K562 (cell line): ENCODE measurements around the gene SPAG7. TPM values are rescaled to one million over a fixed set of nuclear protein-coding genes. Genes with fewer than 3 reads are reported as not detected.

Experiments
- ATAC-seq: fragments of 200-7000 bp; cut with Tn5 transposase; 3 replicates; pipeline ENCODE4 v1.9.1; 2020; ENCODE audit warnings: moderate library complexity
- BruUV-seq: library from RNA; stranded (reverse); fragments of 400-500 nt; replicated peaks from 2 replicates; lab custom pipeline; 2021; lab: Mats Ljungman, UMichigan
- CTCF ChIA-PET: fragments of 300-600 bp; formaldehyde crosslinking; extraction: SDS; loops from one replicate; lab custom pipeline; 2021; ENCODE audit warnings: low intra/inter-chr PET ratio; lab: Yijun Ruan, JAX
- POLR2A ChIA-PET: fragments of 300-600, 350-650 bp; sonication (Branson Sonifier 250); formaldehyde crosslinking; extraction: SDS; loops from one replicate; lab custom pipeline; 2021; ENCODE audit warnings: antibody characterized with exemption, inconsistent platforms; lab: Yijun Ruan, JAX
- DNase-seq, 4 experiments: peaks; one replicate each; pipeline versions ENCODE4 v3.0.0 to v3.0.0-alpha.2; 2011 to 2018; ENCODE audit warnings: low spot score in 3 of 4, mixed read lengths in 3 of 4; ENCODE audit errors: extremely low read depth in 1 of 4
- FAIRE-seq: peaks from 2 replicates; lab custom pipeline; 2011; peaks lifted over from hg19 to GRCh38; lab: Jason Lieb, UNC
- H2AFZ ChIP-seq: 2 replicates; pipeline ENCODE4 v1.6.0; 2011; ENCODE audit warnings: low read depth, low read length, control low read depth, inconsistent platforms
- H3K27ac ChIP-seq: fragments of 200-600 bp; 3 replicates; pipeline ENCODE4 v1.8.0; 2011; ENCODE audit warnings: low read depth, mild to moderate bottlenecking, control low read depth, inconsistent platforms, low read length, moderate library complexity, mixed read lengths; ENCODE audit errors: extremely low read depth
- H3K27me3 ChIP-seq, 2 experiments: fragments of 300-600 bp in 1 of 2; 2 replicates in 1 of 2; 3 replicates in 1 of 2; pipeline versions ENCODE4 v1.6.0 to v1.8.0; 2011; ENCODE audit warnings: inconsistent platforms in 2 of 2, low read length in 2 of 2, mild to moderate bottlenecking in 1 of 2, mixed read lengths in 1 of 2, moderate library complexity in 1 of 2; ENCODE audit not compliant: control insufficient read depth in 2 of 2, insufficient read depth in 2 of 2
- H3K36me3 ChIP-seq: fragments of 300-600 bp; 3 replicates; pipeline ENCODE4 v1.8.0; 2011; ENCODE audit warnings: mild to moderate bottlenecking, low read length, inconsistent platforms; ENCODE audit not compliant: control insufficient read depth, insufficient read depth
- H3K4me1 ChIP-seq, 2 experiments: fragments of 200-600 bp in 1 of 2; replicated peaks in 1 of 2; 2 replicates in 1 of 2; 3 replicates in 1 of 2; pipeline versions ENCODE4 v1.5.1 to v1.8.0; 2011; ENCODE audit warnings: inconsistent platforms in 2 of 2, low read length in 2 of 2, mild to moderate bottlenecking in 1 of 2, mixed read lengths in 1 of 2, moderate library complexity in 1 of 2; ENCODE audit not compliant: control insufficient read depth in 2 of 2, insufficient read depth in 2 of 2
- H3K4me2 ChIP-seq: 2 replicates; pipeline ENCODE4 v1.6.1; 2011; ENCODE audit warnings: low read length, control low read depth, inconsistent platforms, mixed read lengths; ENCODE audit not compliant: insufficient read depth
- H3K4me3 ChIP-seq: fragments of 200-600 bp; sonication (generic), shearing (Covaris generic); 2 replicates; pipeline ENCODE4 v1.5.1; 2016; ENCODE audit warnings: control low read depth, inconsistent platforms
- H3K79me2 ChIP-seq: fragments of 200-600 bp; 3 replicates; pipeline ENCODE4 v1.8.0; 2011; ENCODE audit warnings: low read length, inconsistent platforms; ENCODE audit not compliant: control insufficient read depth, insufficient read depth
- H3K9ac ChIP-seq, 2 experiments: 2 replicates each; pipeline versions ENCODE4 v1.6.0 to v1.6.1; 2011; ENCODE audit warnings: low read depth in 2 of 2, low read length in 2 of 2, control low read depth in 1 of 2, inconsistent platforms in 1 of 2, mild to moderate bottlenecking in 1 of 2, mixed read lengths in 1 of 2; ENCODE audit not compliant: insufficient read depth in 1 of 2
- H3K9me1 ChIP-seq: one replicate; pipeline ENCODE4 v1.6.0; 2011; ENCODE audit warnings: inconsistent platforms, mild to moderate bottlenecking, low read length, moderate library complexity; ENCODE audit not compliant: control insufficient read depth, insufficient read depth
- H3K9me3 ChIP-seq: replicated peaks from 2 replicates; pipeline ENCODE4 v1.5.1; 2011; ENCODE audit warnings: low read depth, low read length, inconsistent platforms; ENCODE audit not compliant: control insufficient read depth, insufficient read depth
- H4K20me1 ChIP-seq: replicated peaks from 2 replicates; pipeline ENCODE4 v1.6.1; 2011; ENCODE audit warnings: low read length, inconsistent platforms, mixed read lengths; ENCODE audit not compliant: control insufficient read depth, insufficient read depth
- ARID1B ChIP-seq: fragments of 450-650 bp; IDR thresholded peaks from 2 replicates; pipeline ENCODE4 v1.6.1; 2016; ENCODE audit warnings: antibody characterized with exemption, mild to moderate bottlenecking, inconsistent platforms
- CEBPB ChIP-seq: fragments of 450-650 bp; IDR thresholded peaks from 2 replicates; pipeline ENCODE4 v1.6.1; 2016; ENCODE audit warnings: missing genetic modification characterization, missing compliant biosample characterization
- GABPA ChIP-seq: fragments of 200-800 bp; sonication (Bioruptor generic); conservative IDR thresholded peaks from 2 replicates; pipeline ENCODE4 v1.6.1; 2016; ENCODE audit warnings: low read depth, missing genetic modification characterization, missing compliant biosample characterization
- GATAD2B ChIP-seq: fragments of 450-650 bp; IDR thresholded peaks from 2 replicates; pipeline ENCODE4 v1.6.1; 2017; ENCODE audit warnings: mild to moderate bottlenecking, borderline replicate concordance
- MAZ ChIP-seq, 2 experiments: fragments of 450-650 bp in 1 of 2; sonication (generic) in 1 of 2; formaldehyde crosslinking; IDR thresholded peaks in 1 of 2; conservative IDR thresholded peaks in 1 of 2; 2 replicates each; pipeline versions ENCODE4 v1.4.0 to v1.5.0; 2020; ENCODE audit warnings: mild to moderate bottlenecking in 1 of 2, missing genetic modification reagents in 1 of 2
- MTA1 ChIP-seq: fragments of 450-650 bp; IDR thresholded peaks from 2 replicates; pipeline ENCODE4 v1.6.1; 2017; ENCODE audit warnings: borderline replicate concordance
- PHF8 ChIP-seq: fragments of 200-600 bp; sonication (generic); IDR thresholded peaks from 2 replicates; pipeline ENCODE4 v1.6.1; 2012; ENCODE audit warnings: mixed run types, mild to moderate bottlenecking, inconsistent platforms, low read length, moderate library complexity, borderline replicate concordance
- POLR2G ChIP-seq: fragments of 200-400 bp; formaldehyde crosslinking; IDR thresholded peaks from 2 replicates; pipeline ENCODE4 v1.6.1; 2017; ENCODE audit warnings: low read depth, mild to moderate bottlenecking, antibody characterized with exemption, low read length, moderate library complexity
- RBFOX2 ChIP-seq: fragments of 200-400 bp; formaldehyde crosslinking; IDR thresholded peaks from 2 replicates; pipeline ENCODE4 v1.6.1; 2017; ENCODE audit warnings: low read depth, mild to moderate bottlenecking, low read length, moderate library complexity
- SRSF1 ChIP-seq: fragments of 200-400 bp; formaldehyde crosslinking; IDR thresholded peaks from 2 replicates; pipeline ENCODE4 v1.6.1; 2017; ENCODE audit warnings: mild to moderate bottlenecking, low read depth, low read length, moderate library complexity
- WGBS: fragments of 100-300 bp; shearing (Covaris generic); methylation state at CpG from one replicate; pipeline ENCODE4 v1.1.6; 2016; ENCODE audit warnings: low coverage, mixed read lengths; ENCODE audit not compliant: insufficient coverage; ENCODE audit errors: missing lambda C conversion rate; 5-methylcytosine and 5-hydroxymethylcytosine counted together
- in situ Hi-C: fragments of 300-500 bp; cut with MboI; formaldehyde crosslinking; loops from 4 replicates; pipeline ENCODE4 v1.15.0; 2018; ENCODE audit warnings: inconsistent platforms, mixed read lengths
- intact Hi-C: fragments of 100-400 bp; cut with micrococcal nuclease; formaldehyde crosslinking; loops from 2 replicates; pipeline ENCODE4 v1.14.2; 2022
- polyA plus RNA-seq, 8 experiments: library from polyadenylated mRNA; depleted of rRNA in 4 of 8; stranded (reverse) in 5 of 8; unstranded in 3 of 8; fragments of >200 nt; fragmentation: Nextera tagmentation in 2 of 8; fragmentation: Illumina TruSeq in 1 of 8; extraction: Ambion mirVana in 2 of 8; extraction: Trizol in 1 of 8; gene quantifications; 2 replicates each; pipeline versions ENCODE4 v1.2.1 to v1.2.3, GENCODE V29; 2011 to 2014; ENCODE audit warnings: inconsistent platforms in 1 of 8, missing spikeins in 1 of 8
- total RNA-seq, 7 experiments: library from RNA; depleted of rRNA in 6 of 7; stranded (reverse); fragments of >200 nt in 6 of 7; fragmentation: Illumina TruSeq in 2 of 7; extraction: Trizol in 2 of 7; gene quantifications; 2 replicates each; pipeline versions ENCODE4 v1.2.1 to v1.2.3, GENCODE V29; 2011 to 2021; ENCODE audit warnings: low replicate concordance in 1 of 7
- TF ChIP-seq, protein P1 (sequence below), 2 experiments: IDR thresholded peaks; 2 replicates each; pipeline ENCODE4 v1.6.1; 2011; ENCODE audit warnings: borderline replicate concordance in 1 of 2, control low read depth in 1 of 2, low read depth in 1 of 2, low read length in 1 of 2, mild to moderate bottlenecking in 1 of 2, mixed read lengths in 1 of 2, moderate library complexity in 1 of 2; ENCODE audit not compliant: insufficient read depth in 1 of 2, insufficient read length in 1 of 2, poor library complexity in 1 of 2, severe bottlenecking in 1 of 2; ENCODE audit errors: extremely low read depth in 1 of 2
- TF ChIP-seq, protein P2 (sequence below), 2 experiments: IDR thresholded peaks; 2 replicates each; pipeline ENCODE4 v1.6.1; 2012; ENCODE audit warnings: improper control_type of control experiment in 2 of 2, low read depth in 2 of 2, low read length in 2 of 2, borderline replicate concordance in 1 of 2
- TF ChIP-seq, protein P3 (sequence below): fragments of 450-650 bp; formaldehyde crosslinking; IDR thresholded peaks from 2 replicates; pipeline ENCODE4 v1.4.0; 2020; ENCODE audit warnings: mild to moderate bottlenecking, moderate library complexity

SPAG7 gene
- total and polyA plus RNA-seq, 9 of the 15 experiments (the other 6 are each of a cell fraction or from before 2014, with no cell fraction given) = 5.6 to 53.5 (median 36.3) TPM

DNA sequence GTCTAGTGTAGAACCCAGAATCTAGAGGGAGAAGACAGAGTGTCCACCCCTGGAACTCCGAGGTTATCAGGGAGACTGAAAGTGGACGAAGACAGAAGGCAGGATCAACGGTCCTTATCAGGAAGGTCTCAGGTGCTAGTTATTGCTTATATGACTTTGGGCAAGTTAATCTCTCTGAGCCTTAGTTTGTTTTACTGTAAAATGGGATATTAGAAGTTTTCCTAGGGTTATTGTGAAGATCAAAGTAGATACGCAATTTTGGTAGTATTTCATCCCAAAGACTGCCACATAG, 26.4 kb downstream of the SPAG7 start (continued):
- TF ChIP-seq ARID1B = peak; percentile 12; the same call in 1 of the 2 replicates
- no peak for TF ChIP-seq GATAD2B
- TF ChIP-seq, all 486 proteins: peak for 8

DNA sequence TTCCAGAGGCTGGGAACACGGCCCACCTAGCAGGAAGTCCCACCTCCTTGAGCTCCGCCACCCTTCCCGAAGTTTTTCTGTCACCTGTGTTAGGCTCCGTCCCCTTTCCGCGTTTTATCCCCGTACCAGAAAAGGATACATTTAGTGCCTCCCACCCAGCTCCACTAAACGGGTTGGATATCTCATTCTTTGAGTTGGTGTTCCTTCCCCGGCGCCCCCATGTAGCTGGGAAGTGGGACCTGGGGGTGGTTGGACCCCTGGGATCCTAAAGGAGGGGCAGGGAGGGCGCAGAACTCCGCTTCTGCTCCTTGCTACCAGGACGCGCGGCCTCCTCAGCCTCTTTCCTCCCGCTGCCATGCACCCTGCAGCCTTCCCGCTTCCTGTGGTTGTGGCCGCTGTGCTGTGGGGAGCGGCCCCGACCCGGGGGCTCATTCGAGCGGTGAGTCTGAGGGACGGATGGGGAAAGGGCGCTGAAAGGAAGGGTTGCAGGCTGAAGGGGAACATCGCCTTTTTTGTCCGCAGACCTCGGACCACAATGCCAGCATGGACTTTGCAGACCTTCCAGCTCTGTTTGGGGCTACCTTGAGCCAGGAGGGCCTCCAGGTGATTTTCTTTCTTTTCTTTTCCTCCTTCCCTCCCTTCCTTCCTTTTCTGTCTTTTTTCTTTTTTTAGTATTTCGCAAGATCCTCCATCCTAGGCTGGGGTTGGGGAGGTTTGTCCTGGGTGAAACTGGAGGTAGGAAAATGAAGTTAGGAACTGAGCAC, 26.9 kb downstream of the SPAG7 start:
- peaks cover 26 to 30% of the 10 kb centered on the region in 2 experiments; a peak in 4 of 5 replicates for H3K4me1 ChIP-seq
- TSS peak; percentile 79 for BruUV-seq
- H3K27me3 ChIP-seq = no peaks in the 10 kb centered on the region
- H3K27ac ChIP-seq = peak overlapping the region; percentile 90
- FAIRE-seq (no peak), ATAC-seq (peak; percentile 35), DNase-seq (peak; percentile 55 to 81 (median 64))
- peak overlapping the region; percentile 96 for H3K4me2 ChIP-seq
- POLR2A ChIA-PET = interaction anchor here (0.6 to 1.6 kb wide), 11 partner anchors 9 to 161 kb away, joined by 3 to 20 read pairs (median 4); partner anchors contain the start of genes ENO3, PFN1 and SPAG7
- H3K36me3 ChIP-seq = peaks cover 70% of the 10 kb centered on the region
- in situ Hi-C loops (no loop called here), intact Hi-C loops (no loop called here)
- H4K20me1 ChIP-seq = peaks cover 8% of the 10 kb centered on the region; the same call in 1 of the 2 replicates
- H3K9me3 ChIP-seq = no peaks in the 10 kb centered on the region
- H3K4me3 ChIP-seq = peak overlapping the region; percentile 96
- peak overlapping the region; percentile 95 to 98 for H3K9ac ChIP-seq
- H3K79me2 ChIP-seq = peaks cover 71% of the 10 kb centered on the region
- WGBS = 1% methylated on average over 21 of the region's 29 CpGs
- no peaks in the 10 kb centered on the region for H3K9me1 ChIP-seq
- H2AFZ ChIP-seq = peak overlapping the region; percentile 89
- CTCF ChIA-PET = interaction anchor here (0.6 kb wide), 1 partner anchor 47 kb away, joined by 3 read pairs; the partner anchor contains the start of gene CAMTA2
- TF ChIP-seq, protein P1, sequence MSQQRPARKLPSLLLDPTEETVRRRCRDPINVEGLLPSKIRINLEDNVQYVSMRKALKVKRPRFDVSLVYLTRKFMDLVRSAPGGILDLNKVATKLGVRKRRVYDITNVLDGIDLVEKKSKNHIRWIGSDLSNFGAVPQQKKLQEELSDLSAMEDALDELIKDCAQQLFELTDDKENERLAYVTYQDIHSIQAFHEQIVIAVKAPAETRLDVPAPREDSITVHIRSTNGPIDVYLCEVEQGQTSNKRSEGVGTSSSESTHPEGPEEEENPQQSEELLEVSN (IDR thresholded peaks at IDR 0.05; ENCODE audit: borderline replicate concordance in 1 of 2, extremely low read depth in 1 of 2, insufficient read depth in 1 of 2, insufficient read length in 1 of 2, low read depth in 1 of 2, low read length in 1 of 2, poor library complexity in 1 of 2, severe bottlenecking in 1 of 2) = peak in 1 of 2 experiments; percentile 10
- TF ChIP-seq, protein P2, sequence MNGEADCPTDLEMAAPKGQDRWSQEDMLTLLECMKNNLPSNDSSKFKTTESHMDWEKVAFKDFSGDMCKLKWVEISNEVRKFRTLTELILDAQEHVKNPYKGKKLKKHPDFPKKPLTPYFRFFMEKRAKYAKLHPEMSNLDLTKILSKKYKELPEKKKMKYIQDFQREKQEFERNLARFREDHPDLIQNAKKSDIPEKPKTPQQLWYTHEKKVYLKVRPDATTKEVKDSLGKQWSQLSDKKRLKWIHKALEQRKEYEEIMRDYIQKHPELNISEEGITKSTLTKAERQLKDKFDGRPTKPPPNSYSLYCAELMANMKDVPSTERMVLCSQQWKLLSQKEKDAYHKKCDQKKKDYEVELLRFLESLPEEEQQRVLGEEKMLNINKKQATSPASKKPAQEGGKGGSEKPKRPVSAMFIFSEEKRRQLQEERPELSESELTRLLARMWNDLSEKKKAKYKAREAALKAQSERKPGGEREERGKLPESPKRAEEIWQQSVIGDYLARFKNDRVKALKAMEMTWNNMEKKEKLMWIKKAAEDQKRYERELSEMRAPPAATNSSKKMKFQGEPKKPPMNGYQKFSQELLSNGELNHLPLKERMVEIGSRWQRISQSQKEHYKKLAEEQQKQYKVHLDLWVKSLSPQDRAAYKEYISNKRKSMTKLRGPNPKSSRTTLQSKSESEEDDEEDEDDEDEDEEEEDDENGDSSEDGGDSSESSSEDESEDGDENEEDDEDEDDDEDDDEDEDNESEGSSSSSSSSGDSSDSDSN (IDR thresholded peaks at IDR 0.05; ENCODE audit: borderline replicate concordance in 1 of 2, low read depth in 2 of 2, low read length in 2 of 2) = 0 out of 4 replicates have a peak, but pooled peaks of 1 of the 2 experiments have one; percentile 42
- TF ChIP-seq RBFOX2 (0 out of 2 replicates have a peak, but pooled peaks have one; percentile 9), MAZ (CRISPR knock-in tag; conservative IDR thresholded peaks at IDR 0.05 in 1 of 2, IDR thresholded peaks at IDR 0.05 in 1 of 2) (0 out of 4 replicates have a peak, but pooled peaks have one; percentile 7 to 17), POLR2G (peak; percentile 75), SRSF1 (no peak), PHF8 (peak; percentile 8; the same call in 1 of the 2 replicates), GABPA (tag) (peak; percentile 81), MTA1 (no peak), CEBPB (tag) (peak; percentile 72)
- TF ChIP-seq, protein P3, sequence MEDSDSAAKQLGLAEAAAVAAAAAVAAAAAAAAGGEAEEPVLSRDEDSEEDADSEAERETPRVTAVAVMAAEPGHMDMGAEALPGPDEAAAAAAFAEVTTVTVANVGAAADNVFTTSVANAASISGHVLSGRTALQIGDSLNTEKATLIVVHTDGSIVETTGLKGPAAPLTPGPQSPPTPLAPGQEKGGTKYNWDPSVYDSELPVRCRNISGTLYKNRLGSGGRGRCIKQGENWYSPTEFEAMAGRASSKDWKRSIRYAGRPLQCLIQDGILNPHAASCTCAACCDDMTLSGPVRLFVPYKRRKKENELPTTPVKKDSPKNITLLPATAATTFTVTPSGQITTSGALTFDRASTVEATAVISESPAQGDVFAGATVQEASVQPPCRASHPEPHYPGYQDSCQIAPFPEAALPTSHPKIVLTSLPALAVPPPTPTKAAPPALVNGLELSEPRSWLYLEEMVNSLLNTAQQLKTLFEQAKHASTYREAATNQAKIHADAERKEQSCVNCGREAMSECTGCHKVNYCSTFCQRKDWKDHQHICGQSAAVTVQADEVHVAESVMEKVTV (CRISPR knock-in tag) = no peak
